HepG2 (cell line): ENCODE measurements around the gene STXBP2. TPM values are rescaled to one million over a fixed set of nuclear protein-coding genes. Genes with fewer than 3 reads are reported as not detected.

Source experiments
- CBFB ChIP-seq: sonication (generic); formaldehyde crosslinking; IDR thresholded peaks from 2 replicates; pipeline ENCODE4 v1.4.0; 2020; ENCODE audit warnings: missing genetic modification reagents
- FOSL2 ChIP-seq: sonication (generic); formaldehyde crosslinking; IDR thresholded peaks from 2 replicates; pipeline ENCODE4 v1.4.0; 2020; ENCODE audit warnings: missing genetic modification reagents
- KLF13 ChIP-seq: sonication (generic); formaldehyde crosslinking; IDR thresholded peaks from 2 replicates; pipeline ENCODE4 v1.4.0; 2020; ENCODE audit warnings: mild to moderate bottlenecking, missing genetic modification reagents
- NR3C1 ChIP-seq: sonication (generic); formaldehyde crosslinking; IDR thresholded peaks from 2 replicates; pipeline ENCODE4 v1.4.0; 2020; ENCODE audit warnings: missing genetic modification reagents
- ZBTB46 ChIP-seq: sonication (generic); formaldehyde crosslinking; IDR thresholded peaks from 2 replicates; pipeline ENCODE4 v1.4.0; 2020; ENCODE audit warnings: mild to moderate bottlenecking, missing genetic modification reagents, borderline replicate concordance
- ZNF318 ChIP-seq: sonication (generic); formaldehyde crosslinking; IDR thresholded peaks from 2 replicates; pipeline ENCODE4 v1.4.0; 2020; ENCODE audit warnings: mild to moderate bottlenecking, missing genetic modification reagents
- ZNF615 ChIP-seq: sonication (generic); formaldehyde crosslinking; IDR thresholded peaks from 2 replicates; pipeline ENCODE4 v1.5.0; 2020; ENCODE audit warnings: mild to moderate bottlenecking, missing genetic modification reagents, borderline replicate concordance
- polyA plus RNA-seq, 8 experiments: library from polyadenylated mRNA; depleted of rRNA in 3 of 8; stranded (reverse) in 7 of 8; unstranded in 1 of 8; fragments of >200 nt; fragmentation: Illumina TruSeq in 4 of 8; extraction: Trizol in 4 of 8; gene quantifications; 2 replicates each; pipeline versions ENCODE4 v1.2.1 to v1.2.3, GENCODE V29; 2011 to 2016; ENCODE audit warnings: low read depth in 4 of 8, missing spikeins in 1 of 8, mixed read lengths in 1 of 8; ENCODE audit not compliant: insufficient read depth in 1 of 8
- total RNA-seq, 5 experiments: library from RNA; depleted of rRNA; stranded (reverse); fragments of >200 nt; fragmentation: Illumina TruSeq; extraction: Trizol; gene quantifications; 2 replicates each; pipeline ENCODE4 v1.2.3, GENCODE V29; 2016; ENCODE audit warnings: low read depth in 1 of 5
- TF ChIP-seq, protein P1 (sequence below): sonication (generic); formaldehyde crosslinking; IDR thresholded peaks from 2 replicates; pipeline ENCODE4 v1.4.0; 2020; ENCODE audit warnings: missing genetic modification reagents, borderline replicate concordance
- TF ChIP-seq, protein P2 (sequence below): sonication (generic); formaldehyde crosslinking; IDR thresholded peaks from 2 replicates; pipeline ENCODE4 v1.8.0; 2022; ENCODE audit warnings: mild to moderate bottlenecking, missing genetic modification reagents, borderline replicate concordance

Gene STXBP2
- total and polyA plus RNA-seq, 2 of the 13 experiments (the other 11 are each of a cell fraction or from before 2014, with no cell fraction given): 22.8 to 40.1 TPM

DNA sequence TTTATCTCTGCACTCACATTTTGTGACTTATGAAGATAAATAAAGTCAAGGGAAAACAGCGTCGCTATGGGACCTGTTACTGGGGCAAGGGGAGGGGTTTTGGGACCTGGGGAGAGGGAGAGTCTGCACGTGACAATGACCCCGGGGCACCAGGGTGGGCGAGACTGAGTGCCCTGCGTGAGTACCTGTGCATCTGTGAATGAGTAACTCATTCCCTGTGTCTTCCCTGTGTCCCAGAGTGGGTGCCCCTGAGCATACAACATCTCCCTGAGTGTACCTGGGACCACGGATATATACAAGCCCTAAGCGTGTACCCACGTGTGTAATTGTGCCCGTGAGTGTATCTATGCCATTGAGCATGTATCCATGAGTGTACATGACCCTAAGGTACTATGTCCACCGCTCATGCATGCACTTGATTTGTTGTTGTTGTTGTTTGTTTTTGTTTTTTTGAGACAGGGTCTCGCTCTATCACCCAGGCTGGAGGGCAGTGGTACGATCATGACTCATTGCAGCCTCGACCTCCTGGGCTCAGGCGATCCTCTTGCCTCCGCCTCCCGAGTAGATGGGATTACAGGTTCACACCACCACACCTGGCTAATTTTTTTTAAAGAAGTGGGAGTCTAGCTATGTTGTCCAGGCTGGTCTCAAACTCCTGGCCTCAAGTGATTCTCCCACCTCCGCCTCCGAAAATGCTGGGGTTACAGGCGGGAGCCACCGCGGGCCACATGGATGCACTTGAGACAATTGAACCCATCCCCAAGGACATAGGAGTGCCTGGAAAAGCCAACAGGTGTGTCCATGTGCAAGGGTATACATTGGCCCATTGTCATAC lies 43.1 kb downstream of the STXBP2 start (continued):
- TF ChIP-seq ZNF318 (CRISPR knock-in tag): no peak
- TF ChIP-seq KLF13: no peak
- TF ChIP-seq FOSL2 (CRISPR knock-in tag): 0 out of 2 replicates have a peak, but pooled peaks have one; percentile 3
- no peak for TF ChIP-seq NR3C1 (CRISPR knock-in tag)
- no peak for TF ChIP-seq ZBTB46 (CRISPR knock-in tag)
- TF ChIP-seq, protein P1, sequence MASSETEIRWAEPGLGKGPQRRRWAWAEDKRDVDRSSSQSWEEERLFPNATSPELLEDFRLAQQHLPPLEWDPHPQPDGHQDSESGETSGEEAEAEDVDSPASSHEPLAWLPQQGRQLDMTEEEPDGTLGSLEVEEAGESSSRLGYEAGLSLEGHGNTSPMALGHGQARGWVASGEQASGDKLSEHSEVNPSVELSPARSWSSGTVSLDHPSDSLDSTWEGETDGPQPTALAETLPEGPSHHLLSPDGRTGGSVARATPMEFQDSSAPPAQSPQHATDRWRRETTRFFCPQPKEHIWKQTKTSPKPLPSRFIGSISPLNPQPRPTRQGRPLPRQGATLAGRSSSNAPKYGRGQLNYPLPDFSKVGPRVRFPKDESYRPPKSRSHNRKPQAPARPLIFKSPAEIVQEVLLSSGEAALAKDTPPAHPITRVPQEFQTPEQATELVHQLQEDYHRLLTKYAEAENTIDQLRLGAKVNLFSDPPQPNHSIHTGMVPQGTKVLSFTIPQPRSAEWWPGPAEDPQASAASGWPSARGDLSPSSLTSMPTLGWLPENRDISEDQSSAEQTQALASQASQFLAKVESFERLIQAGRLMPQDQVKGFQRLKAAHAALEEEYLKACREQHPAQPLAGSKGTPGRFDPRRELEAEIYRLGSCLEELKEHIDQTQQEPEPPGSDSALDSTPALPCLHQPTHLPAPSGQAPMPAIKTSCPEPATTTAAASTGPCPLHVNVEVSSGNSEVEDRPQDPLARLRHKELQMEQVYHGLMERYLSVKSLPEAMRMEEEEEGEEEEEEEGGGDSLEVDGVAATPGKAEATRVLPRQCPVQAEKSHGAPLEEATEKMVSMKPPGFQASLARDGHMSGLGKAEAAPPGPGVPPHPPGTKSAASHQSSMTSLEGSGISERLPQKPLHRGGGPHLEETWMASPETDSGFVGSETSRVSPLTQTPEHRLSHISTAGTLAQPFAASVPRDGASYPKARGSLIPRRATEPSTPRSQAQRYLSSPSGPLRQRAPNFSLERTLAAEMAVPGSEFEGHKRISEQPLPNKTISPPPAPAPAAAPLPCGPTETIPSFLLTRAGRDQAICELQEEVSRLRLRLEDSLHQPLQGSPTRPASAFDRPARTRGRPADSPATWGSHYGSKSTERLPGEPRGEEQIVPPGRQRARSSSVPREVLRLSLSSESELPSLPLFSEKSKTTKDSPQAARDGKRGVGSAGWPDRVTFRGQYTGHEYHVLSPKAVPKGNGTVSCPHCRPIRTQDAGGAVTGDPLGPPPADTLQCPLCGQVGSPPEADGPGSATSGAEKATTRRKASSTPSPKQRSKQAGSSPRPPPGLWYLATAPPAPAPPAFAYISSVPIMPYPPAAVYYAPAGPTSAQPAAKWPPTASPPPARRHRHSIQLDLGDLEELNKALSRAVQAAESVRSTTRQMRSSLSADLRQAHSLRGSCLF (CRISPR knock-in tag): no peak
- no peak for TF ChIP-seq CBFB (CRISPR knock-in tag)
- no peak for TF ChIP-seq ZNF615
- TF ChIP-seq, protein P2, sequence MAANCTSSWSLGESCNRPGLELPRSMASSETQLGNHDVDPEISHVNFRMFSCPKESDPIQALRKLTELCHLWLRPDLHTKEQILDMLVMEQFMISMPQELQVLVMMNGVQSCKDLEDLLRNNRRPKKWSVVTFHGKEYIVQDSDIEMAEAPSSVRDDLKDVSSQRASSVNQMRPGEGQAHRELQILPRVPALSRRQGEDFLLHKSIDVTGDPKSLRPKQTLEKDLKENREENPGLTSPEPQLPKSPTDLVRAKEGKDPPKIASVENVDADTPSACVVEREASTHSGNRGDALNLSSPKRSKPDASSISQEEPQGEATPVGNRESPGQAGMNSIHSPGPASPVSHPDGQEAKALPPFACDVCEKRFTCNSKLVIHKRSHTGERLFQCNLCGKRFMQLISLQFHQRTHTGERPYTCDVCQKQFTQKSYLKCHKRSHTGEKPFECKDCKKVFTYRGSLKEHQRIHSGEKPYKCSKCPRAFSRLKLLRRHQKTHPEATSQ (CRISPR knock-in tag): no peak
